ENCODE measurements around the gene TBC1D22A. TPM values are rescaled to one million over a fixed set of nuclear protein-coding genes. Genes with fewer than 3 reads are reported as not detected.
A peak's percentile ranks its signal among the peaks of the same experiment; 100 is the strongest.

Gene TBC1D22A
- total RNA-seq, 2 donors from 2014 or later, result 11.5 to 15.4 TPM

DNA sequence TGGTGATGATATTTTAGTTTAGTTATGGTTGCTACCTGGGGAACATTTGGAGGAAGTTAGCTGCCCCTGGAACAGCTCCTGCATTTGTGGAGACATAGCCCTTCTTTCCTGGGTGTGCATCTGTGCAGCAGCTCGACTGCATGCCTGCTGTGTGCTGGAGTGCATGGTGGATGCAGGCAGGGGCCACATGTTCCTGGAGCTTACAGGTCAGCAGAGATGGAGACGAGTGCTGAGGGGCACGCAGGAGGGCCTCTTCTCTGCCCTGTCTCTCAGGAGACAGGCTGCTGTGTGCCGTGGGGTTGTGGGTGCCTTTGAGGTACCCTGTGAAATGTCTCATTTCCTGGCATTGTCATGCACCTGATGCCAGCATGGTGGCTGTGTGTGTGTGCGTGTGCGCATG is 87.5 kb downstream of the TBC1D22A start:
- H3K27me3 ChIP-seq, result no peaks in the 10 kb centered on the region
- H3K9me3 ChIP-seq, result no peaks in the 10 kb centered on the region
- TF ChIP-seq, protein P1, sequence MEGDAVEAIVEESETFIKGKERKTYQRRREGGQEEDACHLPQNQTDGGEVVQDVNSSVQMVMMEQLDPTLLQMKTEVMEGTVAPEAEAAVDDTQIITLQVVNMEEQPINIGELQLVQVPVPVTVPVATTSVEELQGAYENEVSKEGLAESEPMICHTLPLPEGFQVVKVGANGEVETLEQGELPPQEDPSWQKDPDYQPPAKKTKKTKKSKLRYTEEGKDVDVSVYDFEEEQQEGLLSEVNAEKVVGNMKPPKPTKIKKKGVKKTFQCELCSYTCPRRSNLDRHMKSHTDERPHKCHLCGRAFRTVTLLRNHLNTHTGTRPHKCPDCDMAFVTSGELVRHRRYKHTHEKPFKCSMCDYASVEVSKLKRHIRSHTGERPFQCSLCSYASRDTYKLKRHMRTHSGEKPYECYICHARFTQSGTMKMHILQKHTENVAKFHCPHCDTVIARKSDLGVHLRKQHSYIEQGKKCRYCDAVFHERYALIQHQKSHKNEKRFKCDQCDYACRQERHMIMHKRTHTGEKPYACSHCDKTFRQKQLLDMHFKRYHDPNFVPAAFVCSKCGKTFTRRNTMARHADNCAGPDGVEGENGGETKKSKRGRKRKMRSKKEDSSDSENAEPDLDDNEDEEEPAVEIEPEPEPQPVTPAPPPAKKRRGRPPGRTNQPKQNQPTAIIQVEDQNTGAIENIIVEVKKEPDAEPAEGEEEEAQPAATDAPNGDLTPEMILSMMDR (IDR thresholded peaks at IDR 0.05), result no peak
- no peak overlapping the region for H3K4me3 ChIP-seq
- no peak for DNase-seq (ENCODE audit: low spot score)
- H3K4me1 ChIP-seq, result peaks cover 0 to 9% of the 10 kb centered on the region in 2 donors
- H3K36me3 ChIP-seq, result no peaks in the 10 kb centered on the region
- no peak overlapping the region for H3K27ac ChIP-seq

DNA sequence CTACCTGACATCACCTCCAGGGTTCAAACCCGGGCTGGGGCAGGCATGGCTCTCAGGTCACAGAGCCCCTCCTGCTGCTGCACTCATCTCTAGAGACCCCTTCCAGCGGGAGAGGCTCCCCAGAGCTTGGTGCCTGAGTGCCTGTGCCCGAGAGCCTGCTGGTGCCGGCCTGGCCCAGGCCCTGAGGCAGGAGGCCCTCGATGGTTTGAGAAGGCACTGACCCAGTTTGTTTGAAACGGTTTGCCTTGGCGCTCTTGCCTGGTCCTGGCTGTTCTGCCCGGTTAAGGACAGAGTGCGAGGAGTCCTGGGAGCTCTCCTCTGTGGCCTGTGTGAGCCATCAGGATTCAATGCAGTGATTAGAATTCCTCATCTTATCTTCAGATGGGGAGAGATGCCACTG is 88.9 kb downstream of the TBC1D22A start:
- DNase-seq (ENCODE audit: low spot score), result no peak
- Histone ChIP-seq H3K27me3 (no peaks in the 10 kb centered on the region), H3K4me3 (no peak overlapping the region), H3K9me3 (no peaks in the 10 kb centered on the region), H3K27ac (no peak overlapping the region), H3K36me3 (no peaks in the 10 kb centered on the region), H3K4me1 (no peaks in the 10 kb centered on the region)
- TF ChIP-seq, protein P1 (IDR thresholded peaks at IDR 0.05), result no peak

DNA sequence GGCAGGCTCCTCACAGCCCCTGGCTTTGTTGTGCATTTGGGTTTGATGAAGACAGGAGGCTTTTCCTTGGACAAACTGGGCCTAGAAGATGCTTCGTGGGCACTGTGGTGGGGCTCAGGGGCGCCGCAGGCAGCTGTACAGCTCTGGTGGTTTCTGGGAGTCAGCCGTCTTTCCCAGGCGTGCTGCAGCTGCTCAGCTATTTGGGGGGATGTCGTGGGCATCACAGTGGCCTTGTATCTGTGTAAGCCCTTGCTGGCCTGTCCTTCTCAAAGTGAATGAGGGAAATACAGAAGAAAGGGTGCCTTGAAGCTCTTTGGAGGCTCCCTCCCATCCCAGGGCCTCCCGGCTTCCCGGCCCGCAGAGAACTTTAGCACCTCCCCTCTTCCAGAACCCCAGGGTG is 89.5 kb downstream of the TBC1D22A start:
- no peak overlapping the region for H3K27ac ChIP-seq
- no peaks in the 10 kb centered on the region for H3K27me3 ChIP-seq
- TF ChIP-seq, protein P1 (IDR thresholded peaks at IDR 0.05), result no peak
- H3K36me3 ChIP-seq, result no peaks in the 10 kb centered on the region
- DNase-seq (ENCODE audit: low spot score), result no peak
- H3K9me3 ChIP-seq, result no peaks in the 10 kb centered on the region
- no peaks in the 10 kb centered on the region for H3K4me1 ChIP-seq
- no peak overlapping the region for H3K4me3 ChIP-seq

DNA sequence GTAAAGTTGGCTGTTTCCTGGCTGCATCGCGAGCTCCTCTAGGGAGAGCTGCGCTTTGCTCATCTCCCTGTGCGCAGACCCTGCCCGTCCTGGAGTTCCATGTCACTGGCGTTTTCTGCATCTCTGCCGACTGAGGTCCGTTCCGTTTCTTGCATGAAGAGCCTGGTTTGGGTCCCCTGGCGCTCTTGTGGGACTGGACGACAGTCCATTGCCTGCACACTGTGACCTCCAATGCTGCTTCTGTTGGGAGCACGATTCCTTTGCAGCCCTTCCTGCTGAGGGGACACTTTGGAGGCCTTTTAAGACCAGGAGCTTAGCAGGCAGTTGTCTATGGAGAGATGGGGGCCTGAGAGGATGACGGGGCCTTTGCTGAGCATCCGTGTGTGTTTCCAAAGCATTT is 90.3 kb downstream of the TBC1D22A start:
- TF ChIP-seq, protein P1 (IDR thresholded peaks at IDR 0.05), result no peak
- H3K27me3 ChIP-seq, result no peaks in the 10 kb centered on the region
- no peaks in the 10 kb centered on the region for H3K9me3 ChIP-seq
- DNase-seq (ENCODE audit: low spot score), result no peak
- H3K4me1 ChIP-seq, result no peaks in the 10 kb centered on the region
- H3K4me3 ChIP-seq, result no peak overlapping the region
- H3K36me3 ChIP-seq, result no peaks in the 10 kb centered on the region
- no peak overlapping the region for H3K27ac ChIP-seq

DNA sequence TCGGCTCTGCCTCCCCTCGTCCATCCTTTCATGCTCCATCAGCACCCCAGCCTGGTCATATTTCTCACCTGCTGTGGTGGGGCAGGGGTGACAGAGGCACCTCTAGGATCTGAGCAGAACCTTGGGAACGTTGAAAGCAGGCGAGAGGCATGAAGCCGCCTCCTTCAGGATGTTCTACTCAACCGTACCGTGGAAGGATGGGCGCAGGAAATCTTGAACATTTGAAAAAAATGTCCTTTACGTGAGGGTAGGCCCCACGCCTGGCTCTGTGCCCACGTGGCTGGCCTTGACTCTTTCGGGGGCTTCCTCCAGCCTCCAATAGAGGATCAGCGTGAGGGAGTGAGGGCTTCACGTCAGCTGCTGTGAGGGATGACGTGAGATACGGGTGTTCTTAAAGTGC is 90.7 kb downstream of the TBC1D22A start:
- Histone ChIP-seq H3K27me3 (no peaks in the 10 kb centered on the region), H3K9me3 (no peaks in the 10 kb centered on the region), H3K36me3 (no peaks in the 10 kb centered on the region), H3K27ac (no peak overlapping the region), H3K4me3 (no peak overlapping the region), H3K4me1 (no peaks in the 10 kb centered on the region)
- TF ChIP-seq, protein P1 (IDR thresholded peaks at IDR 0.05), result no peak
- no peak for DNase-seq (ENCODE audit: low spot score)

DNA sequence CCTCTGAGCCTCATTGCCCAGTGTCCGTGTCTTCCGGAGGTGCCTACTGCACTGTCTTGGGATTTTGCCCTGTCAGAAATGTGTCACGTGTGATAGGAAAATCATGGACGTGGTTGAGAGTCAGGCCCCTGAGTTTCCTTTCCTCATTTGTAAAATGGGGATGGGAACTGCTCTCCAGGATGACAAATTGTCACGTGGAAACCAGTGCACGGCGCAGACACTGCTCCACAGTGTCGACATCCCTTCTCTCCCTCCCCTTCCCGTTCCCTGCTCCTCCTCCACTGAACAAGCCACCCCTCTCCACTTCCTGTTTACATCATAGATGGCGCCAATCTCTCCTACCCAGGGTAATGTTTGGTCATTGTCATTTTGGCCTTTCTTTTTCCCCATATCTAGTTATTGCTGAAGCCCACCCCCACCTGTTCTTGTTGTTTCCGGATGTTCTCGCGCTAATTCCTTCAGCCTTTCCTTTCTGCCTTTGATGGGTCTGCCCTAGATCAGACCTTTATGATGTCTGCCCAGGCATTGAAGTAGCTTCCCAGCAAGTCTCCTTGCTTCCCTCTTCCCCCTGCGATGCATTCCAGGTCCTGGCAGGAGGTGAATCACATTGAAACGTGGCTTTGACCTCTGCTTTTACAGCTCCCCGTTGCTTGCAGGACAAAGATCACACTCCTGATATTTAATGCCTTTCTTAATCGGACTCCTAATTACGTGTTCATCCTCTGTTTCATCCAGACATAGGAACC is 91.8 kb downstream of the TBC1D22A start:
- peak; percentile 77 for DNase-seq (ENCODE audit: low spot score)
- Histone ChIP-seq H3K27me3 (no peaks in the 10 kb centered on the region), H3K4me3 (no peak overlapping the region), H3K9me3 (no peaks in the 10 kb centered on the region), H3K36me3 (no peaks in the 10 kb centered on the region), H3K27ac (no peak overlapping the region), H3K4me1 (no peaks in the 10 kb centered on the region)
- TF ChIP-seq, protein P1 (IDR thresholded peaks at IDR 0.05), result no peak

Data from right atrium auricular region (tissue), 2 donors.